DMS79 (cell line): ENCODE data around the gene LRRC10.
"Not testable (repeated sequence)": the region's sequence is repeated elsewhere in the genome, so short reads cannot be mapped to it uniquely, and the experiment has no call there.

Experiments
- DNase-seq: peaks from one replicate; lab custom pipeline; 2025; lab: John Stamatoyannopoulos, UW

The LRRC10 gene

DNA sequence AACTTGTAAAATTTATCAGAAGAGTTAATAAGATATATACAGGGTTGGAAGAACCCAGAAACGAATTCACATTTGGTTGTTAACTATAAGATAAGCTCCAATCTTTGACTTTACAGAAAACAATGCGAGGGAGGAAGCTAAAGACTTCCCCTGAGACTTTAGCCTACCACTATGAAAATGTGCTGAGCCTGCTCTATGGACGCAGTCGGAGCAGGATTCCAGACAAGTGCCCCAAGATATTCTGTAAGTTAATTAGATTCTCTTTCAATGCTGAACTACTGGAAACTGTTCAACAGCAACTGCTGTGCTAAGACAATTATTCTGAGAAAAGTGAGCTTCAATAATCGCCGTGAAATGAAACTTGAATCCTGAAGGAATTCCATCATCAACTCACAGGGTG lies 8.3 kb upstream of the LRRC10 start:
- DNase-seq: no peak

DNA sequence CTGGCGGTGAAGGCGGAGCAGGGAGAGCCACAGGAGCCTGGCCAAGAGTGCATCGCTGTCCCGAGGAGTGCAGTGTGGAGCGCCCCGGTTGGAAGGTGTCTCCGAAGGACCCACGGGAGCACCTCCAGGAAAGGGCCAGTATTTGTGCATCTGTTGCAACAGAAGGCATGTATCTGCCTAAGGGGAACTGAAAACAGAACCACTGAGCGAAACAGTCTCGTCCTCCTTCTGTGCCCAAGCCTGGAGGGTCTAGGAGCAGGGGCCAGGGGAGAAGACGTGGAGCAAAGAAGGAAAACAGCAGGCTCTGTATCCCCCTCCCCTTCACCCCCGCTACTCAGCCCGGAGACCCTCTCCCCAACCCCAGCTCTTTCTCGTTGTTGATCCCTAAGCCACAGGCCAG lies 5.3 kb upstream of the LRRC10 start:
- DNase-seq: no peak

DNA sequence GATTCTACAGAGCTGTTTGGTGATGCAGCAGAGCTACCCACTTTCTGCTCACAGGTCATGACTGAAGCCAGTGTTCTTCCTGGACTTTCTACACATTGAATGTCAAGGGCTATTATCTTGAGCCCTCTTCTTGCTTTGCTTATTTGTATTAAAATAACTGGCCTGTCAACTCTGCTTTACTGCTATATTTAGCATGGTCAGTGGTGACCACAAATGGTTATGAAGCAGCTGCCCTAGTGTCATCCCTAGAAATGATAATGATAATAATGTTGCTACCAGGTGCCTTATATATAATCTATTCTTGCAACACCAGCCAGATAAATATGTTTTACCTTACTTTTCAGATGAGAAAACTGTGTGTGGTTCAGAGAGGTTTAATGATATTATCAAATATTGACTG lies 2.6 kb upstream of the LRRC10 start:
- no peak for DNase-seq

DNA sequence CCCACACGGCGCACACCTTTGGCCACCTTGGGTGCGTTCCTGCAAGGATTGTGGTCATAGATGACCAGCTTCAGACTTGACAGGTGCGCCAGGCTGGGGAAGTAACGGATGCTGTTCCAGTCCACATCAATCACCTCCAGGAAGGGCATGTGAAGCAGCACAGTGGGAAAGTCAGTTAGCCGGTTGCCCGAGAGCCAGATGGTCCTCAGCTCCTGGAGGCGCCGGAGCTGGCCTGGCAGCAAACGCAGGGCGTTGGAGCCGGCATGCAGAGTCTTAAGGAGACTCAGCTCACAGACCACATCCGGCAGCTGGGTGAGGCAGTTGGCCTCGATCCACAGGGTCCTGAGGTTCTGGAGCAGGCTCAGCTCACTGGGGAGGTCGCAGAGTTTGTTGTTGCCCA lies 581 bp downstream of the LRRC10 start:
- no peak for DNase-seq

DNA sequence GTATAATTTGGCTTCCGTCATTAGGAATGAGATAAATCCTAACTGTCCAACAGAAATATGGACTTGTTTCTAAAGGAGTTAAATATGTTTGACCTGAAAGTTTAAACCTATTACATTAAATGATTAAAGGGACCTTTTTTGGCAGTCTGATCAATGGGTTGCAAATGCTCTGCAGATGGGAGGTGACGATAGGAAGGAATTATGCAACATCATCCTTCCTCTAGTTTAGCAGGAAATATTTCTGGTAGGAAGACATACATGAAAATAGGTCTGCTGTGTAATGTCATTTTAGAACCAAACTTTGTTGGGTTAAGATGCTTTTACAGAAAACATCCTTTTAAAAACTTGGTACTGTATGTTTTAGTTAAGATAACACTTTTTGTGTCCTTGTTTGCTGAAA lies 2.6 kb downstream of the LRRC10 start:
- DNase-seq: no peak

DNA sequence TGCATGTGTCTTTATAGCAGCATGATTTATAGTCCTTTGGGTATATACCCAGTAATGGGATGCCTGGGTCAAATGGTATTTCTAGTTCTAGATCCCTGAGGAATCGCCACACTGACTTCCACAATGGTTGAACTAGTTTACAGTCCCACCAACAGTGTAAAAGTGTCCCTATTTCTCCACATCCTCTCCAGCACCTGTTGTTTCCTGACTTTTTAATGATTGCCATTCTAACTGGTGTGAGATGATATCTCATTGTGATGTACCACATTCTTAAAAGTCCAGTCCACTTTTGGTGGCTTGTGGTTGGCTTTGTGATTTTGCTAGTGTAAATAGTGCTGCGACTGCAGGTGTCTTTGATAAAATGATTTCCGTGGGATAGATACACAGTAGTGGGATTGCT lies 6.4 kb downstream of the LRRC10 start:
- DNase-seq: not testable (repeated sequence)

DNA sequence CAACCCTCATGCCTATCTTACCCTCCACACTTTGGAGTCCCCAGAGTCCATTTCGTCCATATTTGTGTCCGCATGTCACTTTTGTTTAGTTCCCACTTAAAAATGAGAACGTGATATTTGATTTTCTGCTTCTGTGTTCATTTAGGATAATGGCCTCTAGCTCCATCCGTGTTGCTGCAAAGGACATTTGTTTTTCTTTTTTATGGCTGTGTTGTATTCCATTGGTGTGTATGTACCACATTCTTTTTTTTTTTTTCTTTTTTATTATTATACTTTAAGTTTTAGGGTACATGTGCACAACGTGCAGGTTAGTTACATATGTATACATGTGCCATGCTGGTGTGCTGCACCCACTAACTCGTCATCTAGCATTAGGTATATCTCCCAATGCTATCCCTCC lies 7.2 kb downstream of the LRRC10 start:
- not testable (repeated sequence) for DNase-seq

DNA sequence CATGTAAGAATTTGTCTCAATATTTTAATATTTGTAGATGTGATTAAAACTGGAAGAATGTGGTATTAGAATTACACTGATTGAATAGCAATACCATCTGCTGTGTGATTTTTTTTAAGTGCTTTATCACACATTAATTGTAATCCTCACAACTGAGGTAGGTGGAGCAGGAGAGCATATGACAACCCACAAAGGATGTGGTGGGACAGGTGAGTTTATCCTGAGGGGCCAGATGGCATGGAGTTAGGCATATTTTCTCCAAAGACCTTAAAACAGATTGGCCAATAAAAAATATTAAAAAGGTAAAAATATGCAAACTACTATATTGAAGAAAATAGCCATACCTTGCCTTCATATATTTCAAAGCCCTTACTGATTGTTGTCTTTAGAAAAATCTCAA lies 7.8 kb downstream of the LRRC10 start:
- no peak for DNase-seq

DNA sequence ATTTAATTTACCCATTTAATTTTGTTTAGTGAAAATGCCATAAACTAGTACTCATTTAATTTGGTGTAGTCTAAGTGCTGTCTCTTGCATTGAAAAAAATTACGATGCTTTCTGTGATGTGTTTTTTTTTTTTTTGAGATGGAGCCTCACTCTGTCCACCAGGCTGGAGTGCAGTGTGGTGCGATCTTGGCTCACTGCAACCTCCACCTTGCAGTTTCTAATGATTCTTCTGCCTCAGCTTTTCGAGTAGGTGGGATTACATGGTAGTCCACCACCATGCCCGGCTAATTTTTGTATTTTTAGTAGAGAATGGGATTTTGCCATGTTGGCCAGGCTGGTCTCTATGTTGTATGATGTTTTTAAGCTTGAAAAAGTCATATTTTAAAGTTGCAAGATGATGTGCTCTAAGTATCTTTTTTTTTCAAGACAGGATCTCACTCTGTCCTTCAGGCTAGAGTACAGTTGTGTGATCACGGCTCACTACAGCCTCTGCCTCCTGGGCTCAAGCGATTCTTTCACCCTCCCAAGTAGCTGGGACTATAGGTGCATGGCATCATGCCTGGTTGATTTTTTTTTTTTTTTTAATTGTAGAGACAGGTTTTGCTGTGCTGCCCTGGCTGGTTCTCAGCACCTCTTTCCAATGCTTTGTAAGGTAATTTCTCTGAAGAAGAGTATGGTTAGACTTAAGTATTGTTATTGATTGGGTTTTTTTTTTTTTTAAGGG lies 8.6 kb downstream of the LRRC10 start:
- DNase-seq: no peak

DNA sequence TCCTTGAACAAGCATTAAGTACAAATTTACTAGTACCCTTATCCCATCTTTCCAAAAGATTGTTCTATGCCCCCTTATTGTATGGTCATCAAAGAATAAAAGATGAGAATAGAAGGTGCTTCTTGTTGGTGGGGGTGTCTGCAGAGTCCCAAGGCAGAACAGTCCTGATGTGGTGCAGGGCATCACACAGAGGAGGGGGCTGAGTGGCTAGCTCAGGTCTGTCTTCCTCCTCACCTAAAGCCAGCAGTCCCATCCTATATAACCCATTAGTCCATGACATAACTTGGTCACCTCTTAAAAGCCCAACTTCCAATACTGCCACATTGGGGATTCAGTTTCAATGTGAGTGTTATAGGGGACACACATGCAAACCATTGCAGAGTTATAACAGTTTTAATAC lies 9.9 kb downstream of the LRRC10 start:
- DNase-seq: no peak

DNA sequence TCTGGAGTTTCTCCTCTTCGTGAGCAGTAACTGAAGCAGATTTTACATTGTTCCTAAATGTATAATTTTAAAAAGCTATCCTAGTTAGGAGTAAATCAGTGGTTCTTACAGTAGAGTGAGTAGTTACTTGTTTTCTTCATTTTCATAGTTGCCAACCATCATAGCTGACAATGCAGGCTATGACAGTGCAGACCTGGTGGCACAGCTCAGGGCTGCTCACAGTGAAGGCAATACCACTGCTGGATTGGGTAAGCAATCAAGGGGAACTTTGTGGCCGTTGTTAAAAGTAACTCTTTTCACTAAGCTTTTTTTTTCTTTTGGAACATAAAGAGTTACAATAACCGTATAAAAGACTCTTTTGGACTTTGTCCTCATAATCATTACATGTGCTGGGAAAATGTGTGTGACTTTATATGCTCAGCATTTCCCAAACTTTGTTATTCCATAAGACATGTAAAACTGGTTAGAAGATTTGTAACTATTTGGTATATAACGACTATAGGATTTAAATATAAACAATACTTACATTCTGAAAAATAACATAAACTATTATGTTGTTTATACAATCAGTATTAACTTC lies 12.4 kb downstream of the LRRC10 start:
- DNase-seq: no peak

DNA sequence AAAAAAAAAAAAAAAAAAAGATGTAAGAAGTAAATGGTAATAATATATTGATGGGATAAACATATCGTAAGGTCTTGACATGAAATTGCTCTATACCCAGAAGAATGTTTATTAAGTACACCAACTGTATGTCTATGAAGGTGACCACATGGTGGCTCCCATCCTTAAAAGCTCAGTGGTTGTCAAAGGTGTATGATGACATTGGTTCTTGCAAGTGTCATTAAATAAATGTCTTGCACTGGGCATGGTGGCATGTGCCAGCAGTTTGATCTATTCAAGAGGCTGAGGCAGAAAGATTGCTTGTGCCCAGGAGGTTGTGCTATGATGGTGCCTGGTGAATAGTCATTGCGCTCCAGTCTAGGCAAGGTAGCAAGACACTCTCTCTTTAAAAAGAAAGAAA lies 15.0 kb downstream of the LRRC10 start:
- DNase-seq: no peak

DNA sequence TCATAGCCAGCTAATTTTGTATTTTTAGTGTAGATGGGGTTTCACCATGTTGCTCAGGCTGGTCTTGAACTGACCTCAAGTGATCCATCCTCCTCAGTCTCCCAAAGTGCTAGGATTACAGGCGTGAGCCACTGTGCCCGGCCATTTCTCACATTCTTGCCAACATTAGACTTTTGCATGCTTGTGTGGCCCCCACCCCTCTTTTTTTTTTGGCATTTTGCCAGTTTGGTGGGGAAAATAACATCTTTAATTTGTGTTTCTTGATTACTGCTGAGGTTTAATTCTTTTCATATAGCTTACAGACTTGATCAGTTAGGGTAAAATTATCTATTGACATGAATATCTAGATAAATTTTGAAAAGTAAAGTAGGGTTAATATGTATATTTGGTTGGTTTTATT lies 21.6 kb downstream of the LRRC10 start:
- no peak for DNase-seq

DNA sequence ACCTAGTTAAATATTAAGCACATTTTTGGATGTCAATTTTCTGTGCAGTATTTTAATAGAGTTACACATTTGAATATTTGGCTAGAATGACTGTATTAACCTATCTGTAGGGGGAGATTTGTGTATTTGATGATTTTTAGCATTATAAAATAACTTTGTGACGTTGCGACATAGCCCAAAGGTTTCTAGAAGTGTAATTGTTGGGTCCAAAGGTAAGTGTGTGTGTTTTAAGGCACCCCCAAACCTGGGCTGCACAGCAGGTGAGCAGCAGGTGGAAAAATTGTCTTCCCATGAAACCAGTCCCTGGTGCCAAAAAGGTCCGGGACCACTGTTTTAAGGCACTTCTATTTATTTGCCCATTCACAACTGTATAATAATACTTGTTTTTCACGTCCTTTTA lies 22.2 kb downstream of the LRRC10 start:
- DNase-seq: no peak

DNA sequence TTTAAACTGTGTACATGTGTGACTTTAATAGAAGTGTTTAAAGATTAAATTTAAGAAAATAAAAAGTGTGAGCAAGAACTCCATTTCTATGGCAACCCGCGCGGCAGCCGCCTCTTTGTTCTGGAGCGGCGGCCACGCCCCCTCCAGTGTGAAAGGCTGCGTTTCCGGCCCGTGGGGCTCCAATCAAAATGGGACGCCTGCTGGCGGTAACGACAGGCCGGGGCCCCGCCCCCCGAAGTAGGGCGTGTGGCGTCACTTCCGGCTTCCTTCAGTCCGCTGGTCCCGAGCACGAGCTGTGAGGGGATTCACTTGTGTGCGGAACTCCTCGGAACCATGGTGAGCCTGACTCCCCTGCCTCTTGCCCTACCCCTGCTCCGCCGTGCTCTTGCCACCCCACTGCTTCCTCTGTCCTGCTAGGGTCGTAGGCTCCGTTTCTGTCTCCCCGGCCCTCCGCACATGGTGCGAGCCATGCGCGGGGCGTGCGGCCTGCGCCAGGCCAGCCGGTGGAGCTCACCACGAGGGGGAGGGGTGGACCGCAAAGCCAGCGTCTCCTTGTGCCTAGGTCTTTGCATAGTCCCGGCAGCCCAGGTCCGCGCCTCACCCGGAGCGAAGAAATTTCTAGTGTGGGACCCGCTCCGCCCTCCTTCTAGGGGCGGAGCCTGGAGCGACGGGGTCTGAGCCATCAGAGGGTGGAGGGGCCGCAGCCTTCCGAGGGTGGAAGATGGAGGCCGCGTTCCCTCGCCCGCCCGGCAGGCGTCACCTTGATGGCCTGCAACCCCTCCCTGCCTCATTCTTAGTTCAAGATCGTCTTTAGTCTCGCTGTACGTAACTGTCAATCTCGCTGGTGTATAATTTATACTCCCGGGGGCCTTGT lies 25.3 kb downstream of the LRRC10 start, which contains the start of gene CCT2:
CCT2 (plus strand) TSS at position 271 of the 874 bp plus-strand sequence; CDS start at position 334, 63 bp downstream.
- peak; percentile 63 for DNase-seq

DNA sequence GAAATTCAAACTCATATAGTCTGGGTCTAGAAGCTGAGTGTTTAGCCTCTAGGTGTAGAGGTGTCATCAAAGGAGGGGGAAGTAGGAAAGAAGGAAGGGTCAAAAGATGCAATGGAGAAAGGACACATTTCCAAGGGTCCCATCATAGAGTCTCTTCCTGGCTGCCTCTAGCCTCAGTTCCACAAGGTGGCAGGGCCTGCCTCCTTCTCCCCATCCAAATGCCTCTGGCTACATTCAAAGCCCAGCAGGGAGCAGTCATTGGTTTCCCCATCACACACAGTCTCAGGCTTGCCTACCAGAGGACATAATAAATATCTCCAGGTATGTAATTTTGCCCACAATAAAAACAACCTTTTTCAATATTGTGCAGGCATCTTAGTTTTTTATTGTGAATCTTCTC lies 27.5 kb downstream of the LRRC10 start:
- no peak for DNase-seq

DNA sequence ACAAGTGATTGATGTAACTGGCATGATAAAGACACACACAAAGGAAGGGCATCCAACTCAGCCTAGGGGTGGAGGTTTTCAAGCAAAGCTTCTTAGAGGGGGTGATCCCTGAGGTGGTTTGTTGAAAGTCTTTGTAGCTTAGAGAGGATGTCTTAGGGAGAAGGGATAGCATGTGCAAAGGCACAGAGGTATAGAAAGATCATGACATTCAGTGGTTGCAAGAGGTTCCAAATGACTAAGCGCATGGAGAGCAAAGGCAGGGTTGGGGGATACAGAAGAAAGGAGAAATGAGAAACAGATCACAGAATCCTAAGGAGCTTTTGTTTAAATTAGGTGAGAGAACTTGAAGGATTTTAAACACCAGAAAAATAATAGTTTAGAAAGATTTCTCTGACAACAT lies 30.6 kb downstream of the LRRC10 start:
- no peak for DNase-seq

DNA sequence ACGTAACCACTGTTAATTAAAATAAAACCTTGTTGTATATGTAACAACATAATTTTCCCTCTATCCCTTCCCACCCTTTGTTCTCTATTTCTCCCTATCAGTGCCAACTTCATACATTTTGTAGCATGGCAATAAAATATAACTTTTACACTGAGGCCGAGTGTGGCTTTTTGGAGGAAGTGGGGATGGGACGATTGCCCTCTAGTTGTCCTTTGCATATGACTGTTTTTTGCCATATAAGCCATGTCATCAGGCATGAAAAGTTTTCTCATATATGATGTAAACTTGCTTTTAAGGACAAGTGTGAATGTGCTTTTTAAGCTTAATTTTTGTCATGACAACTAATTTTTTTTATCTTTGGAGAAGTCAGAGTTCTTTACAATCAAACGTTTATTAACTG lies 31.7 kb downstream of the LRRC10 start:
- DNase-seq: no peak

DNA sequence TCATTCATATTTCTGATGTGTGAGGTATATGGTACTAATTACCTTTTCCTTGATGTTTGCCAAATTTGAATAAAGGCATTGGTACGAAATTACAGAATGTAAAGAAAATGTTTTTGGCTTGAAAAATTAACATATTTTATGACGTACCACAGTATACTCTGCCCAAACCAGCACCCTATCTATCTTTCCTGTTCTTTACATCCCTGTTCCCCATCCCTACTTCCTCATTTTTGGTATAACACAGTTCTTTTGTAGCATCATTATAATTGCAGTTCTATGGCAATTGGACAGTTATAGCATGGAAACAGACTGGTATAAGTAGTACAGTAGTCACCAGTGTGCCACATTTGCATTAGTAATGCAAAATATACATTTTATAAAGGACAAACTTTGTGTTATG lies 32.4 kb downstream of the LRRC10 start:
- DNase-seq: no peak

DNA sequence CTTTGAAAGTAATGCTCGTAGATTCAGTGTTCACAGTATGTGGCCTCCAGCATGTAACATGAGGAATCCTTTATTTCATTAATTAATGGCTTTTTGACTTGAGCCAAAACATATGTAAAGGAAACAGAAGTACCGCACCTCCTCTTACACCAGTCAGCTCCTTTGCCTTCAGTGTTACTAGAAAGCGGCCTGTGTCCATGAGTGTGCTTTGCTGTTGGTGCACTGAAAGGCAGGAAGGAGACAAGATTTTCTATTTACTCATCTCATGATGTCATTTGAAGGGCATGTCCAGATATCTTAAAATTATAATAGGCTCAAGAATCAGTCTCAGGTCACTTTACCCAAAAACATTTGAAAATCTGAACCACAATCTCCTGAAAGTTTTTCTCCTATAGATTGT lies 35.4 kb downstream of the LRRC10 start:
- DNase-seq: no peak

DNA sequence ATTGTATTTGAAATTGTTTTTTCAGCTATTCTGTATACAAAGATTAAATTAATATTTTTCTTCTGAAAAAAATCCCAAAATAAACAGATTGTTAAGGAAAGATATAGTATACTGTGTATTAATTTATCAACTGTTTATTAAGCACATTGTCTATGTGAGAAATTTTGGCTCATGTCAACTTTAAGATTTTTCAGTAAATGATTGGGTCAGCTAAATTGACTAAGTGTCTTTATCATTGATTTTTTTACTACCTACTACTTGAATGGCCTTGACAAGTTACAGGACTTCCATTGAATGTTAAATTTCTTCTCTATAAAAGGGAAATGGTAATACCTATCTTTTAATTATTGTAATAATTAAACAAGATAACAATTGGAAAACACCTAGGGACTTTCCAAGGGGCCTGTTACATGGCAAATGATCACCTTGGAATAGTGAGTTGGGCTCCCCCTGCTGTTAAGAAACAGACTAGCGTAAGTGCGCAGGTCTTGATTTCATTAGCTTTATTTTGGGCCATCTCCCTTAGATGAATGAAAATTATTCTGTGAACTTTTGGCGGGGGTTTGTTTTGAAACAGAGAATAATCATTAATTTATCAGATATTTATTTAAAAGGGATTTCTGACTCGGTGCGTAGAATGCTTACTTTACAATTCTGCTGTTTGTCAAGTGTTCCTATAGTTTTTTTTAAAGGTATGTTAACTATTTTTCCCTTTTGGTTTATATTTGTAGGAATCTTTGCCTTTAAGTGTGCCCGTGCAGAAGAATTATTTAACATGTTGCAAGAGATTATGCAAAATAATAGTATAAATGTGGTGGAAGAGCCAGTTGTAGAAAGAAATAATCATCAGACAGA lies 39.9 kb downstream of the LRRC10 start:
- no peak for DNase-seq

DNA sequence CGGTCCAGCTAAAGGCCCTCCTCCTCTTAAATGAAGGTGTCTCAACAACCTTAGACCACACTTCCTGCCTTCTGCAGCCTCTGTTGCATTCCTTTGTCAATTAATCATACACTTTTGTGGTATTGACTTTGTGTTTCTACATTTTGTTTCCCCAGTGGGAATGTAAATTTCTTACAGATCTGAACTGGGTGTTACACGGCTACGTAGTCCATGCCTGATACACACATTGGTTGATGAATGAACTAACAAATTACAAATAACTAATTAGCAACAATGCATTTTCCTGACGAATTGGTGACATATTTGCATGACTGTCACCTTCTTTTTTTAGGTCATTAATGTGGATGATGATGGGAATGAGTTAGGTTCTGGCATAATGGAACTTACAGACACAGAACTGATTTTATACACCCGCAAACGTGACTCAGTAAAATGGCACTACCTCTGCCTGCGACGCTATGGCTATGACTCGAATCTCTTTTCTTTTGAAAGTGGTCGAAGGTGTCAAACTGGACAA lies 40.6 kb downstream of the LRRC10 start:
- DNase-seq: no peak
